ENCODE results near the gene KRTAP10-11.
"Not testable (repeated sequence)": the region's sequence is repeated elsewhere in the genome, so short reads cannot be mapped to it uniquely, and the experiment has no call there.

KRTAP10-11 gene

GRCh38 chr21:44684077-44684476 is 37.9 kb downstream of the KRTAP10-11 start:
- Histone ChIP-seq H3K23ac (ENCODE audit: low read length) (no peak overlapping the region), H2BK12ac (ENCODE audit: low read length) (no peak overlapping the region), H2BK5ac (ENCODE audit: low read depth, low read length, poor library complexity) (no peak overlapping the region), H4K12ac (ENCODE audit: low read depth, low read length) (no peak overlapping the region), H4K8ac (ENCODE audit: low read depth, low read length) (no peak overlapping the region), H3K79me2 (ENCODE audit: control insufficient read depth, insufficient read depth, low read length, poor library complexity) (no peaks in the 10 kb centered on the region), H3K4me3 (ENCODE audit: low read depth, low read length) (no peak overlapping the region), H3K18ac (ENCODE audit: low read length) (no peak overlapping the region), H3K4me1 (ENCODE audit: control insufficient read depth in 1 of 2, insufficient read depth in 2 of 2, low read length in 2 of 2) (no peaks in the 10 kb centered on the region), H3K9me3 (ENCODE audit: insufficient read depth, low read depth, low read length) (peaks cover 2% of the 10 kb centered on the region), H2AFZ (ENCODE audit: insufficient read depth, low read length, poor library complexity) (no peak overlapping the region), H4K91ac (ENCODE audit: low read depth, low read length) (no peak overlapping the region), H3K79me1 (ENCODE audit: low read length) (no peaks in the 10 kb centered on the region), H3K4me2 (ENCODE audit: low read length) (no peak overlapping the region), H3K27ac (ENCODE audit: low read depth, low read length) (no peak overlapping the region), H2BK120ac (ENCODE audit: insufficient read depth, low read length, poor library complexity) (no peak overlapping the region), H3K14ac (ENCODE audit: low read length) (no peak overlapping the region), H2AK5ac (ENCODE audit: low read length) (no peak overlapping the region), H3K4ac (ENCODE audit: low read depth, low read length) (no peak overlapping the region), H3K9ac (ENCODE audit: low read length) (no peak overlapping the region), H3K27me3 (ENCODE audit: insufficient read depth, low read length) (no peaks in the 10 kb centered on the region), H3K36me3 (ENCODE audit: control insufficient read depth in 1 of 2, insufficient read depth in 2 of 2, low read length in 2 of 2) (no peaks in the 10 kb centered on the region)
- WGBS (ENCODE audit: extremely low coverage, insufficient coverage, insufficient read length) = no CpG with 5 or more reads among the region's 7 CpGs
- DNase-seq = no peak

GRCh38 chr21:44684483-44684882 is 38.3 kb downstream of the KRTAP10-11 start:
- Histone ChIP-seq H3K18ac (ENCODE audit: low read length) (no peak overlapping the region), H3K9ac (ENCODE audit: low read length) (no peak overlapping the region), H3K4me2 (ENCODE audit: low read length) (no peak overlapping the region), H3K4me1 (ENCODE audit: control insufficient read depth in 1 of 2, insufficient read depth in 2 of 2, low read length in 2 of 2) (no peaks in the 10 kb centered on the region), H2BK120ac (ENCODE audit: insufficient read depth, low read length, poor library complexity) (no peak overlapping the region), H2AFZ (ENCODE audit: insufficient read depth, low read length, poor library complexity) (no peak overlapping the region), H2BK5ac (ENCODE audit: low read depth, low read length, poor library complexity) (no peak overlapping the region), H3K23ac (ENCODE audit: low read length) (no peak overlapping the region), H3K79me1 (ENCODE audit: low read length) (no peaks in the 10 kb centered on the region), H3K9me3 (ENCODE audit: insufficient read depth, low read depth, low read length) (peaks cover 2% of the 10 kb centered on the region), H4K91ac (ENCODE audit: low read depth, low read length) (no peak overlapping the region), H4K12ac (ENCODE audit: low read depth, low read length) (no peak overlapping the region), H3K4me3 (ENCODE audit: low read depth, low read length) (no peak overlapping the region), H2AK5ac (ENCODE audit: low read length) (no peak overlapping the region), H3K79me2 (ENCODE audit: control insufficient read depth, insufficient read depth, low read length, poor library complexity) (no peaks in the 10 kb centered on the region), H2BK12ac (ENCODE audit: low read length) (no peak overlapping the region), H3K4ac (ENCODE audit: low read depth, low read length) (no peak overlapping the region), H3K14ac (ENCODE audit: low read length) (no peak overlapping the region), H3K36me3 (ENCODE audit: control insufficient read depth in 1 of 2, insufficient read depth in 2 of 2, low read length in 2 of 2) (no peaks in the 10 kb centered on the region), H3K27ac (ENCODE audit: low read depth, low read length) (no peak overlapping the region), H3K27me3 (ENCODE audit: insufficient read depth, low read length) (no peaks in the 10 kb centered on the region), H4K8ac (ENCODE audit: low read depth, low read length) (no peak overlapping the region)
- no CpG with 5 or more reads among the region's 6 CpGs for WGBS (ENCODE audit: extremely low coverage, insufficient coverage, insufficient read length)
- DNase-seq = no peak

GRCh38 chr21:44685050-44685449 is 38.8 kb downstream of the KRTAP10-11 start:
- H3K4ac ChIP-seq (ENCODE audit: low read depth, low read length); H2AFZ ChIP-seq (ENCODE audit: insufficient read depth, low read length, poor library complexity); H3K4me3 ChIP-seq (ENCODE audit: low read depth, low read length); H2AK5ac ChIP-seq (ENCODE audit: low read length); H3K4me2 ChIP-seq (ENCODE audit: low read length); H3K23ac ChIP-seq (ENCODE audit: low read length); H4K8ac ChIP-seq (ENCODE audit: low read depth, low read length); H4K91ac ChIP-seq (ENCODE audit: low read depth, low read length); H3K79me2 ChIP-seq (ENCODE audit: control insufficient read depth, insufficient read depth, low read length, poor library complexity); H3K9ac ChIP-seq (ENCODE audit: low read length); H3K27ac ChIP-seq (ENCODE audit: low read depth, low read length); H2BK5ac ChIP-seq (ENCODE audit: low read depth, low read length, poor library complexity); H2BK120ac ChIP-seq (ENCODE audit: insufficient read depth, low read length, poor library complexity); H2BK12ac ChIP-seq (ENCODE audit: low read length); H4K12ac ChIP-seq (ENCODE audit: low read depth, low read length); DNase-seq; H3K36me3 ChIP-seq (ENCODE audit: control insufficient read depth in 1 of 2, insufficient read depth in 2 of 2, low read length in 2 of 2); H3K4me1 ChIP-seq (ENCODE audit: control insufficient read depth in 1 of 2, insufficient read depth in 2 of 2, low read length in 2 of 2); H3K14ac ChIP-seq (ENCODE audit: low read length); H3K9me3 ChIP-seq (ENCODE audit: insufficient read depth, low read depth, low read length); H3K18ac ChIP-seq (ENCODE audit: low read length); H3K79me1 ChIP-seq (ENCODE audit: low read length); H3K27me3 ChIP-seq (ENCODE audit: insufficient read depth, low read length): not testable (repeated sequence)
- WGBS (ENCODE audit: extremely low coverage, insufficient coverage, insufficient read length) = no CpG with 5 or more reads among the region's 6 CpGs

- H3K14ac ChIP-seq (ENCODE audit: low read length) = no peak overlapping the region
- H3K4me1 ChIP-seq (ENCODE audit: control insufficient read depth in 1 of 2, insufficient read depth in 2 of 2, low read length in 2 of 2) = no peaks in the 10 kb centered on the region
- peaks cover 2% of the 10 kb centered on the region for H3K9me3 ChIP-seq (ENCODE audit: insufficient read depth, low read depth, low read length)
- no peaks in the 10 kb centered on the region for H3K79me2 ChIP-seq (ENCODE audit: control insufficient read depth, insufficient read depth, low read length, poor library complexity)
- DNase-seq = no peak
- H3K27ac ChIP-seq (ENCODE audit: low read depth, low read length) = no peak overlapping the region
- H4K8ac ChIP-seq (ENCODE audit: low read depth, low read length) = no peak overlapping the region
- H2BK5ac ChIP-seq (ENCODE audit: low read depth, low read length, poor library complexity) = no peak overlapping the region
- no peak overlapping the region for H2AK5ac ChIP-seq (ENCODE audit: low read length)
- H4K91ac ChIP-seq (ENCODE audit: low read depth, low read length) = no peak overlapping the region
- H3K36me3 ChIP-seq (ENCODE audit: control insufficient read depth in 1 of 2, insufficient read depth in 2 of 2, low read length in 2 of 2) = no peaks in the 10 kb centered on the region
- no peak overlapping the region for H3K4me3 ChIP-seq (ENCODE audit: low read depth, low read length)
- no peak overlapping the region for H3K4ac ChIP-seq (ENCODE audit: low read depth, low read length)
- H3K4me2 ChIP-seq (ENCODE audit: low read length) = no peak overlapping the region
- H3K79me1 ChIP-seq (ENCODE audit: low read length) = no peaks in the 10 kb centered on the region
- no peak overlapping the region for H2BK12ac ChIP-seq (ENCODE audit: low read length)
- H3K23ac ChIP-seq (ENCODE audit: low read length) = no peak overlapping the region
- H3K27me3 ChIP-seq (ENCODE audit: insufficient read depth, low read length) = no peaks in the 10 kb centered on the region
- H2BK120ac ChIP-seq (ENCODE audit: insufficient read depth, low read length, poor library complexity) = no peak overlapping the region
- H3K9ac ChIP-seq (ENCODE audit: low read length) = no peak overlapping the region
- no peak overlapping the region for H2AFZ ChIP-seq (ENCODE audit: insufficient read depth, low read length, poor library complexity)
- H4K12ac ChIP-seq (ENCODE audit: low read depth, low read length) = no peak overlapping the region
- no CpG with 5 or more reads among the region's 14 CpGs for WGBS (ENCODE audit: extremely low coverage, insufficient coverage, insufficient read length)
- no peak overlapping the region for H3K18ac ChIP-seq (ENCODE audit: low read length)
Measured at GRCh38 chr21:44686000-44686781, 40.0 kb downstream of the KRTAP10-11 start.

Data from trophoblast cell (in vitro differentiated cells and primary cell).